Measurements from ENCODE around the gene LRRC32.

- TF ChIP-seq CTCF (IDR thresholded peaks at IDR 0.05), result no peak
- no peak for TF ChIP-seq POLR2AphosphoS5 (IDR thresholded peaks at IDR 0.05)
- no peak for TF ChIP-seq POLR2A (IDR thresholded peaks at IDR 0.05)
Measured at GRCh38 chr11:76621868-76622267, 48.7 kb downstream of the LRRC32 start.

All from sigmoid colon (tissue), 4 donors.